IPS-15b (cell line): ENCODE data around the gene TP53TG5.

Experiments
- H3K27me3 ChIP-seq: one replicate; pipeline ENCODE4 v1.6.1; 2013; ENCODE audit warnings: low read length; ENCODE audit not compliant: control insufficient read depth, insufficient read depth
- H3K36me3 ChIP-seq: one replicate; pipeline ENCODE4 v1.6.1; 2013; ENCODE audit warnings: low read length; ENCODE audit not compliant: control insufficient read depth, insufficient read depth
- H3K4me1 ChIP-seq: one replicate; pipeline ENCODE4 v1.6.1; 2013; ENCODE audit warnings: mild to moderate bottlenecking, low read length; ENCODE audit not compliant: control insufficient read depth, insufficient read depth
- H3K4me3 ChIP-seq: one replicate; pipeline ENCODE4 v1.5.1; 2013; ENCODE audit warnings: low read depth, low read length
- H3K9ac ChIP-seq: one replicate; pipeline ENCODE4 v1.6.1; 2013; ENCODE audit warnings: low read depth, mild to moderate bottlenecking, low read length
- H3K9me3 ChIP-seq: one replicate; pipeline ENCODE4 v1.6.1; 2013; ENCODE audit warnings: mild to moderate bottlenecking, low read length; ENCODE audit not compliant: control insufficient read depth, insufficient read depth

The TP53TG5 gene

GRCh38 chr20:45412653-45413052 is 34.5 kb upstream of the TP53TG5 start:
- H3K36me3 ChIP-seq, result peaks cover 3% of the 10 kb centered on the region
- no peak overlapping the region for H3K4me3 ChIP-seq
- no peaks in the 10 kb centered on the region for H3K27me3 ChIP-seq
- H3K4me1 ChIP-seq, result peaks cover 6% of the 10 kb centered on the region
- no peak overlapping the region for H3K9ac ChIP-seq
- no peaks in the 10 kb centered on the region for H3K9me3 ChIP-seq

GRCh38 chr20:45410887-45411286 is 32.8 kb upstream of the TP53TG5 start:
- Histone ChIP-seq H3K4me3 (no peak overlapping the region), H3K27me3 (peaks cover 4% of the 10 kb centered on the region), H3K9ac (no peak overlapping the region), H3K4me1 (peaks cover 4% of the 10 kb centered on the region), H3K36me3 (peaks cover 3% of the 10 kb centered on the region), H3K9me3 (no peaks in the 10 kb centered on the region)

GRCh38 chr20:45409521-45410272 is 31.6 kb upstream of the TP53TG5 start:
- Histone ChIP-seq H3K9me3 (no peaks in the 10 kb centered on the region), H3K36me3 (peaks cover 3% of the 10 kb centered on the region), H3K4me1 (no peaks in the 10 kb centered on the region), H3K4me3 (no peak overlapping the region), H3K9ac (no peak overlapping the region), H3K27me3 (peaks cover 11% of the 10 kb centered on the region)

- no peaks in the 10 kb centered on the region for H3K4me1 ChIP-seq
- no peak overlapping the region for H3K4me3 ChIP-seq
- peaks cover 3% of the 10 kb centered on the region for H3K36me3 ChIP-seq
- no peak overlapping the region for H3K9ac ChIP-seq
- H3K27me3 ChIP-seq, result peaks cover 21% of the 10 kb centered on the region
- H3K9me3 ChIP-seq, result no peaks in the 10 kb centered on the region
Measured at GRCh38 chr20:45408646-45409213, 30.6 kb upstream of the TP53TG5 start.

- H3K27me3 ChIP-seq, result peaks cover 23% of the 10 kb centered on the region
- no peaks in the 10 kb centered on the region for H3K4me1 ChIP-seq
- peak within 1 kb of the TSS; percentile 83 for H3K4me3 ChIP-seq
- H3K9me3 ChIP-seq, result no peaks in the 10 kb centered on the region
- H3K36me3 ChIP-seq, result peaks cover 3% of the 10 kb centered on the region
- peak within 1 kb of the TSS; percentile 90 for H3K9ac ChIP-seq
Measured at GRCh38 chr20:45407783-45408645, 29.9 kb upstream of the TP53TG5 start, which contains the start of gene DBNDD2. TSS of gene DBNDD2 (plus strand) at chr20:45408289. CDS start at chr20:45408468, 179 bp downstream.

- peak overlapping the region; percentile 90 for H3K9ac ChIP-seq
- H3K36me3 ChIP-seq, result peaks cover 3% of the 10 kb centered on the region
- no peaks in the 10 kb centered on the region for H3K9me3 ChIP-seq
- no peaks in the 10 kb centered on the region for H3K4me1 ChIP-seq
- H3K27me3 ChIP-seq, result peaks cover 24% of the 10 kb centered on the region
- H3K4me3 ChIP-seq, result peak overlapping the region; percentile 83
Measured at GRCh38 chr20:45407067-45407745, 29.1 kb upstream of the TP53TG5 start.

- Histone ChIP-seq H3K4me1 (no peaks in the 10 kb centered on the region), H3K4me3 (peak overlapping the region; percentile 83), H3K9ac (peak overlapping the region; percentile 90), H3K9me3 (peaks cover 4% of the 10 kb centered on the region), H3K36me3 (peaks cover 3% of the 10 kb centered on the region), H3K27me3 (peaks cover 24% of the 10 kb centered on the region)
Measured at GRCh38 chr20:45406260-45407066, 28.3 kb upstream of the TP53TG5 start.

GRCh38 chr20:45405571-45406259 is 27.6 kb upstream of the TP53TG5 start:
- Histone ChIP-seq H3K9me3 (peaks cover 4% of the 10 kb centered on the region), H3K4me1 (no peaks in the 10 kb centered on the region), H3K9ac (peak overlapping the region; percentile 90), H3K27me3 (peaks cover 24% of the 10 kb centered on the region), H3K36me3 (peaks cover 3% of the 10 kb centered on the region), H3K4me3 (peak overlapping the region; percentile 83)

GRCh38 chr20:45404438-45404837 is 26.3 kb upstream of the TP53TG5 start:
- Histone ChIP-seq H3K36me3 (no peaks in the 10 kb centered on the region), H3K4me3 (no peak overlapping the region), H3K27me3 (peaks cover 24% of the 10 kb centered on the region), H3K4me1 (no peaks in the 10 kb centered on the region), H3K9me3 (peaks cover 8% of the 10 kb centered on the region), H3K9ac (no peak overlapping the region)

GRCh38 chr20:45402946-45403345 is 24.8 kb upstream of the TP53TG5 start:
- Histone ChIP-seq H3K4me1 (no peaks in the 10 kb centered on the region), H3K9ac (no peak overlapping the region), H3K36me3 (no peaks in the 10 kb centered on the region), H3K9me3 (peaks cover 8% of the 10 kb centered on the region), H3K27me3 (peaks cover 24% of the 10 kb centered on the region), H3K4me3 (no peak overlapping the region)
